ENCODE data around the gene MAPKAP1.

MAPKAP1 gene

DNA sequence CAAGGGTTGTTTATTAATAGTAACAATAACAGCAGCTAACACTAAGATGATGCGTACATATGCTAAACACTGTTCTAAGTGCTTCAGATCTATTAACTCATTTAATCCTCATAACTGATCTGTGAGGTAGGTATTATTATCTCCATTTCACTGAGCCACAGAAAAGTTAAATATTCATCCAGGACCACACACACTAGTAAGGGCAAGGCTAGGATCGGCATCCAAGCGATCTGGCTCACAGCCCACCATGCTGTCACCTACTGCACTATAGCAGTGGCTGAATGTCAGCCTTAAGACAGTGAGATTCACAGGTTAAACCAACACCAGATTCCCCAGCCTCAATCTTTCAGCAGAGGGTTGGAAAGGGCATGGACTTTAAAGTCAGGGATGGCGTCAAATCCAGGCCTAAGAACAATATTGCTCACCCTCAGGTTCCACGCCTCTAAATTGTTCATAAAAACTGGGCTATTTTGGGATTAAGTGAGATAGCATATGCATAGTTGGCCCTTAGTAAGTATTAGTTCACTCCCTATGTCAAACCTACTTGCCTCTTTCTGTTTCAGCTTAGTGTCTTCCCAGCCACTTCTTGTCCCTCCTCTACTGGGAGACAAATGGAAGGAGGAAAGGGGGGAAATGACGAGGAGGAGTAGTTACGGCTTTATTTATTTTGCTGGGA lies 150.8 kb downstream of the MAPKAP1 start:
- no peak for DNase-seq

- DNase-seq: no peak
Observed at GRCh38 chr9:125554726-125555125, 152.3 kb downstream of the MAPKAP1 start.

GRCh38 chr9:125551781-125552180 lies 155.2 kb downstream of the MAPKAP1 start:
- DNase-seq: no peak

DNA sequence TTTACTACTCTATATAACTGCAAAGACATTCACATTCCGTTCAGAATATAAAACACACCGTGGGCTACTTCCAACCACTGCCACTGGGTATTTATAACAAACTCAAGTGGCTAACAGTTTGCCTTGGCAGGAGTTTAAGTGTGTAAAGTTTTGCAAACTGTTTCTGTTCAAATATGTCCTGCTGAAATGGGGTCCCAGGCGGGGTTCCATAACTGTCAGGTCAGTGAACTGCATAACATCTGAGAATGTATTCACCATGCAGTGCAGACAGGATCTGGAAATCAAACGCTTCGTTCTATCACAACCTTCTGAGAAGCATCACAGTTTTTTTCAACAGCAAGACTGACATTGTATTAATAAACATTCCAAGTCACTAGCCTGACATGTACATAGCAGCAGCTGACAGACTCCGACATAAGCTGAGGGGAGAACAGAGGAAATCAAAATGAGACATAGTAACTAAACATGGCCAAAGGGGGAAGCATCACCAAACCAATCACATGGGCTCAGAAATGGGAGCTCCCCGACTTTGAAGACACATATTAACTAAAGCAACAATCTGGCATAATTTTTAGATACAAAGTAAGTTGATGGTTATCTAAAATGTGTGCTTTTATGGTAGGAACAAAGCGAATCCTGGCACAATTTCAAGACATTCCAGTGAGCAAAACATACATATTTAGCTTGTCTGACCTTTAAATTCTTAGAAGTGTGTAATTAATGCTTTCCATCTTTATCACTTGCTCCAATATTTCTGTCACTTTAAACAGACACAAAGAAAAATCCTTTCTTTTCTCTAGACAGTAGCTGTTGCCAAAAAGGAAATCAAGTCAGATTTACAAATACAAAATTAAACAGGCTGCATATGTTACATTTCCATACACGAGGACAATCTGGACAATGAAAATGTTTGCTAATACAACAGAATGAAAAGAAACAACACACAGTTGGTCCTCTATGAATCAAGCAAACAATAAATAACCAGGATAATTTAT lies 156.8 kb downstream of the MAPKAP1 start:
- no peak for DNase-seq

- no peak for DNase-seq
Observed at GRCh38 chr9:125549465-125549871, 157.5 kb downstream of the MAPKAP1 start.

DNA sequence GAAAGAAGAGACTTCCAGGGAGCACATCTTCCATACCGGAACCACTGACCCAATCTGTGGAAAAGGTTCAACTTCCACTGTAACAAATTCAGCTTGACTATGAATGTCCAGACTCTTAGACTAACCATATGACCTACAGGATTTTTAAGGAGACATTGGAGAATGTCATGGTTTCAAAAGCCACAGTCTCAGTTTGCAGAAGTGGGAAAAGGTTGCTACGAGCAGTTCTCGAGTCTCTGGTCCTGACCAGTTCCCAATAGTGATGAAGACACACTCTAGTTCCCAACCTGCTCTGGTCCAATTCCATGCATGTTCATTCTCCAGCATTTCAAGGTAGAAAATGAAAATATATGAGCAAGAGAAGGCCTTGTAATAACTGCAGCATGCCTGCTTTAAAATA lies 158.0 kb downstream of the MAPKAP1 start:
- DNase-seq: no peak

- DNase-seq: no peak
Observed at GRCh38 chr9:125548141-125548540, 158.9 kb downstream of the MAPKAP1 start.

- DNase-seq: no peak
Observed at GRCh38 chr9:125547368-125547767, 159.6 kb downstream of the MAPKAP1 start.

GRCh38 chr9:125545845-125546244 lies 161.2 kb downstream of the MAPKAP1 start:
- no peak for DNase-seq

GRCh38 chr9:125544988-125545651 lies 161.9 kb downstream of the MAPKAP1 start:
- DNase-seq: no peak

DNA sequence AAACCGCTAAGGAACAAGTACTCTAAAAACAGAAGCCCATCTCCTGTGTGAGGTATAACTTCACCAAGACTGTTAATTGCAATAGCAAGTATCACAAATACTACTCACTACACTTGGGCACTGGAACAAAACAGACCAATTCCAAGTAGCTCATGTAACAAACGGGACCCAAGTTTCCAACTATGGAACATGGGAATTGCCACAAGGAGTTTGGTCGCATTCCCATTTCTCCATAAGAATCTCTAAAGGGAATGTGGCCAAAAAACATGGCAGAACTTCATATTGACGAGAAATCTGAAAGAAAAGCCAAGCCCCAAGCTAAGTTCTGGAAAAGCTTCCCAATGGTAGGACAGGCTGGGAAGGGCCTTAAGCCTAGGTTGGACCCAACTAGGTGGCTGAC lies 162.5 kb downstream of the MAPKAP1 start:
- no peak for DNase-seq

GRCh38 chr9:125541840-125542243 lies 165.2 kb downstream of the MAPKAP1 start:
- DNase-seq: peak; percentile 85

GRCh38 chr9:125540497-125540896 lies 166.5 kb downstream of the MAPKAP1 start:
- DNase-seq: no peak

- no peak for DNase-seq
Observed at GRCh38 chr9:125538092-125538473, 168.9 kb downstream of the MAPKAP1 start.

- DNase-seq: no peak
Observed at GRCh38 chr9:125537442-125538091, 169.4 kb downstream of the MAPKAP1 start.

- no peak for DNase-seq
Observed at GRCh38 chr9:125536776-125537175, 170.2 kb downstream of the MAPKAP1 start.

DNA sequence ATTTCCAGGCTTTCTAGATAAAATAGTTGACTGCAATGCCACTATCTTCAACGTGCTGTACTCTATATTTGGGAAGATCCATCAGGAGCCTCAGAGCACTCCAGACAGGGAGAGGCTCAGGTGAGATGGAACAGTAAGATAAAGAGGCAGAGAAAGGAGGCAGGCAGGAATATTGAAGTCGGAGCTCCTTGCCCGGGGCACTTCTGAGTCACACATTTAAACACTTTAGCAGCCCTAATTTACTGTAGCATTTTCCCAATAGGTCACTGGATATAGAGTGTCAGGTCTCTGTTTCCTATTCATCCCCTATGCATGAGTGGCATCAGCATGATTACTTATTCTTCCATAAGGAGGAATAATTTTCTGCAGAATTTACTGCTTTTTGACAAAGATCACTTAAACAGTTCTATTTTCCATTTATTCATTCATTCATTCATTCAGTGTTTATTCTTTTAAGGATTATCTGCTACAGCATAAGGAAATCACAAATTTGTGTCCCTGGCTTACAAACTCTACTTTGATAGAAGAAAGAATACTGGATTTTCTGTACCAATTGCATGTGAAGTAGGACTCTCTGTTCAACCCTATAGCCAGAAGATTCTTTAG lies 170.7 kb downstream of the MAPKAP1 start:
- no peak for DNase-seq

- no peak for DNase-seq
Observed at GRCh38 chr9:125534971-125535701, 171.9 kb downstream of the MAPKAP1 start.

GRCh38 chr9:125532812-125533594 lies 174.0 kb downstream of the MAPKAP1 start:
- no peak for DNase-seq

DNA sequence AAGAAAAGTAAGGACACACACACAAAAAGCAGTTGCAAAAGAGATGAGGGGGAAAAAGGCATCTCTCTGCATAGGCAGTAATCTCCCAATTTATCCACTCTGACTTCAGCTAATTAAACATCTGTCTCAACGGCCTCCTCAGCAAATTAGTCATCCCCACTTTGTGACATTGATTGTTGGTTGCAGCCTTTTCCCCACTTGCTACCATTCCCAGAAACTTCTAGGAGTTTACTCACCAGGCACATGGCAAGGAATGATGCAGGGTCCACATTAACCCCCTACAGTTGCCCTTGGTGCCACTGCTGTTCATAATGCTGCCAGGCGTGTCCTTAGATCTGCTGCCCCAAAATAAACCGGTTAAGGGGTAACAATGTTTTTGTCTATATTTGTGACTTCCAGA lies 174.6 kb downstream of the MAPKAP1 start:
- DNase-seq: no peak

Measured in NCI-H2171 (cell line).